ENCODE data around the gene CES2.

The CES2 gene, protein sequence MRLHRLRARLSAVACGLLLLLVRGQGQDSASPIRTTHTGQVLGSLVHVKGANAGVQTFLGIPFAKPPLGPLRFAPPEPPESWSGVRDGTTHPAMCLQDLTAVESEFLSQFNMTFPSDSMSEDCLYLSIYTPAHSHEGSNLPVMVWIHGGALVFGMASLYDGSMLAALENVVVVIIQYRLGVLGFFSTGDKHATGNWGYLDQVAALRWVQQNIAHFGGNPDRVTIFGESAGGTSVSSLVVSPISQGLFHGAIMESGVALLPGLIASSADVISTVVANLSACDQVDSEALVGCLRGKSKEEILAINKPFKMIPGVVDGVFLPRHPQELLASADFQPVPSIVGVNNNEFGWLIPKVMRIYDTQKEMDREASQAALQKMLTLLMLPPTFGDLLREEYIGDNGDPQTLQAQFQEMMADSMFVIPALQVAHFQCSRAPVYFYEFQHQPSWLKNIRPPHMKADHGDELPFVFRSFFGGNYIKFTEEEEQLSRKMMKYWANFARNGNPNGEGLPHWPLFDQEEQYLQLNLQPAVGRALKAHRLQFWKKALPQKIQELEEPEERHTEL

DNA sequence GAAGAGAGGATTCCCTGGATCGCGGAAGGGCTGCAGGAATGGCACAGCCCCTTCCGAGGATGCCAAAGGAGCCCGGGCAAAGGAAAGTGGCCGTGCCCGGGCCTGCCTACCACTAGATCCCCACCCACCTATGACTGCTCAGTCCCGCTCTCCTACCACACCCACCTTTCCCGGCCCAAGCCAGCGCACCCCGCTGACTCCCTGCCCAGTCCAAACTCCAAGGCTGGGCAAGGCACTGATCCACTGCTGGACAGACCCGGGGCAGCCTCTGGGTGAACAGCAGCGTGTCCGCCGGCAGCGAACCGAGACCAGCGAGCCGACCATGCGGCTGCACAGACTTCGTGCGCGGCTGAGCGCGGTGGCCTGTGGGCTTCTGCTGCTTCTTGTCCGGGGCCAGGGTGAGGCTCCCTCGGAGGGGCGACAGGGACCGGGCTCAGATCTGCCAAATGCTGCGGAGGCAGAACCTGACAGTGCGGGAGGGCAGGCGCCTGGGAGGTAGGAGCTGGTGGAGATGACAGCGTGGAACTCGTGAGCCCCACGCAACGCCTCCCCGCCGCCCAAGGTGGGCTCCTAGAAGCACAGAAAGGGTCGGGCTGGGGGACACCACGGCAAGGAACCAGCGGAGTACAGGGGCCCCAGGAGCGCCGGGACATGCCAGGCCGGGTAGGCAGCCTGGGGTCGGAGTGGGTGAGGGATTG is at the start of gene CES2:
TSS of gene CES2 (plus strand) at position 203 of the 698 bp plus-strand sequence. CDS start at position 323, 120 bp downstream.
- DNase-seq (ENCODE audit: low read depth), result peak; percentile 90
- TF ChIP-seq, protein P1, sequence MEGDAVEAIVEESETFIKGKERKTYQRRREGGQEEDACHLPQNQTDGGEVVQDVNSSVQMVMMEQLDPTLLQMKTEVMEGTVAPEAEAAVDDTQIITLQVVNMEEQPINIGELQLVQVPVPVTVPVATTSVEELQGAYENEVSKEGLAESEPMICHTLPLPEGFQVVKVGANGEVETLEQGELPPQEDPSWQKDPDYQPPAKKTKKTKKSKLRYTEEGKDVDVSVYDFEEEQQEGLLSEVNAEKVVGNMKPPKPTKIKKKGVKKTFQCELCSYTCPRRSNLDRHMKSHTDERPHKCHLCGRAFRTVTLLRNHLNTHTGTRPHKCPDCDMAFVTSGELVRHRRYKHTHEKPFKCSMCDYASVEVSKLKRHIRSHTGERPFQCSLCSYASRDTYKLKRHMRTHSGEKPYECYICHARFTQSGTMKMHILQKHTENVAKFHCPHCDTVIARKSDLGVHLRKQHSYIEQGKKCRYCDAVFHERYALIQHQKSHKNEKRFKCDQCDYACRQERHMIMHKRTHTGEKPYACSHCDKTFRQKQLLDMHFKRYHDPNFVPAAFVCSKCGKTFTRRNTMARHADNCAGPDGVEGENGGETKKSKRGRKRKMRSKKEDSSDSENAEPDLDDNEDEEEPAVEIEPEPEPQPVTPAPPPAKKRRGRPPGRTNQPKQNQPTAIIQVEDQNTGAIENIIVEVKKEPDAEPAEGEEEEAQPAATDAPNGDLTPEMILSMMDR (IDR thresholded peaks at IDR 0.05; ENCODE audit: insufficient read depth, low read depth, low read length, missing control alignments), result no peak
- peak within 1 kb of the TSS; percentile 95 for H3K4me3 ChIP-seq (ENCODE audit: low read length)

DNA sequence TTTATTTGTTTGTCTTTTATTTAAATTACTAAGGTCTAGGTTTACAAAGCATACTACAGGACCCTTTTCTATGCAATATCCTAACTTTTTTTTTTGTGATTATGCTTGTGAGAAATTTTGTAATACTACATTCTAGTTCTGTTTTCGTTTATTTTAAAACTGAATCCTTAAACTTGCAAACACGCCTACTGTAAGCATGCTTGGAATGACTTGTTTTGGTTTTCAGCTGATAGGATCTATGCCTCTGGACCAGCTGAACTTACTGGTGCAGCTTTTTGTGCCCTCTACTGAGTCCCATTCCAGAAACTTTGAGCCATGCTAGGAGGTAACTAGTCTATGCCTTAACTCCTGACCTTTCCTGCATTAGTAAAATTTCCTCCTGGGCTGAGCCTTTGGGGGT is 49.0 kb upstream of the CES2 start:
- TF ChIP-seq, protein P1 (IDR thresholded peaks at IDR 0.05; ENCODE audit: insufficient read depth, low read depth, low read length, missing control alignments), result no peak
- DNase-seq (ENCODE audit: low read depth), result no peak
- no peak overlapping the region for H3K4me3 ChIP-seq (ENCODE audit: low read length)

DNA sequence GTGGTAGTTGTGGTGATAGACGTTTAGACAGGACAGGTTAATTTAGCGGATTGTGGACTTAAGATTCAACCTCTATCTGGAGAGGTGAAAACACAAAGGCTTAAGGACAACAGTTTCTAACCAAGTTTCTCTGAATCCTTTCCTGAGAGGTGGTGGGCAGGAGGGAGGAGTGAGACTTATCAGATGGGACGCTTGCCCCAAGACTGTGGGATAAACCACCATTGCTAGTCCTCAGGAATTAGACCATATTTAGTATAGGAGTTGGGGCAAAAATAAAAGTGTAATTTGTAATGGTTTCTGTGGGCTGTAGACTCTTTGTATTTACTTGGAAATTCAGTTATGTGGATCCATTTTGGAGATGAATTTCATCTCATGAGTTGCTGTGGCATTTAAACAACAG is 48.4 kb upstream of the CES2 start:
- H3K4me3 ChIP-seq (ENCODE audit: low read length), result no peak overlapping the region
- DNase-seq (ENCODE audit: low read depth), result no peak
- TF ChIP-seq, protein P1 (IDR thresholded peaks at IDR 0.05; ENCODE audit: insufficient read depth, low read depth, low read length, missing control alignments), result no peak

DNA sequence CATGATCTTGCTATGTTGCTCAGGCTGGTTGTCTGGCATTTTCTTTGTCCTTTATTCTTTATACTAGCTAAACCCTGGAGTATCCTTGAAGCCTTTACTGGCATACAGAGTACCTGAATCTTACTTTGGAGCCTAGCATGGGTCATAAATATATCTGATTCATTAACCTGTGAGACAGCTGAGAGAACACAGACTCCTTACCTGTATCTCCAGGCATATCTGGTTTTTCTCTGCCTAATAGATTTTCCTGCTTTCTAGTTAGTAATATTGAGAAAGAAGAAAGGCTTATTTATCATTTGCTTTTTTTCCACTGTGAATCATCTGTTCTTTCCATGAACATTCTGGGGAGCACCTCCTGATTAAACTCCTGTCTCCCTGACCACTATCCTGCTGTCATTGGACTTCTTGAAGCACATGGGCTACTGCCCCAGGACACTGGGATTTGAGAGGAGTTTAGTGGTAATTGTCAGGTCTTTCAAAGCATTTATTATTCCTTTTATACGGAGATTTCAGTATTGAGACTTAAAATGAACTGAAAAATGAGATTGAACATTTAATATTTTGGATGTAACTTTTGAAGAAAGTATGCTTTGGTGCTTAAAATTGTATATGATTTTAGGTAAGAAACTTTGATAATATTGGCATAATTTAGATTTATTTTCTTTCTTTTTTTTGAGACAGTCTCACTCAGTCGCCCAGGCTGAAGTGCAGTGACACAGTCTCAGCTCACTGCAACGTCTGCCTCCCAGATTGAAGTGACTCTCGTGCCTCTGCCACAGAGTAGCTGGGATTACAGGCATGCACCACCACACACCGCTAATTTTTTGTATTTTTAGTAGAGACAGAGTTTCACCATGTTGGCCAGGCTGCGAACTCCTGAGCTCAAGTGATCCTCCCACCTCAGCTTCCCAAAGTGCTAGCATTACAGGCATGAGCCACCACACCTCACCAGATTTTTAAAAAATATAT is 46.4 kb upstream of the CES2 start:
- DNase-seq (ENCODE audit: low read depth), result no peak
- TF ChIP-seq, protein P1 (IDR thresholded peaks at IDR 0.05; ENCODE audit: insufficient read depth, low read depth, low read length, missing control alignments), result no peak
- H3K4me3 ChIP-seq (ENCODE audit: low read length), result no peak overlapping the region

DNA sequence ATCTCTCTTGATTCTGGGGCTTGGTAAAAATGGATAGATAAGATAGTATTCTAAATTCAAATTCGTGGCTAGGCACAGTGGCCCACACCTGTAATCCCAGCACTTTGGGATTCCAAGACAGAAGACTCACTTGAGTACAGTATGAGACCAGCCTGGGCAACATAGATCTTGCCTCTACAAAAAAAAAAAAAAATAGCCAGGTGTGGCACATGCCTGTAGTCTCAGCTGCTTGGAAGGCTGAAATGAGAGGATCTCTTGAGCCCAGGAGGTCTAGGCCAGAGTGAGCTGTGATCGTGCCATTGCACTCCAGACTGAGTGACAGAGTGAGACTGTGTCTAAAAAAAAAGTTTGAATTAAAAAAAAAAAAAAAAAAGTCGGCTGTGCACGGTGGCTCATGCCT is 45.7 kb upstream of the CES2 start:
- TF ChIP-seq, protein P1 (IDR thresholded peaks at IDR 0.05; ENCODE audit: insufficient read depth, low read depth, low read length, missing control alignments), result no peak
- DNase-seq (ENCODE audit: low read depth), result peak; percentile 27
- no peak overlapping the region for H3K4me3 ChIP-seq (ENCODE audit: low read length)

DNA sequence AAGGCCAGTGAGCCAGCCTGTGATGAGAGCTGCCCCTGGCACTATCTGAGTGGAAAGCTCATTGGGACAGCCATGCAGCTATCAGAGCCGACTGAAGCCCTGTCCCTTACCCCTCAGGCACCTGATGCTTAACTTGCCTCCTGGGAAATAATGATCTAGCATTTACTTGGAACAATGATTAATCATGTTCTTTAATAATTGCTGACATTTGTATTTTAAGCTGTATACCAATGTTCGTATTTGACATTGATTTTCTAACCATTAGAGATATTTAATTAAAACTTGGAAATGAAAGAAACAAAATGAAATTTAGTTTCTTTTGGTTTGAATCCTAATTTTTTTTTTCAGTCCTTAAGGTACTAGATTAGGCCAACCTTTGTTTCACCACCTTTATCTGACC is 44.5 kb upstream of the CES2 start:
- no peak for DNase-seq (ENCODE audit: low read depth)
- no peak overlapping the region for H3K4me3 ChIP-seq (ENCODE audit: low read length)
- TF ChIP-seq, protein P1 (IDR thresholded peaks at IDR 0.05; ENCODE audit: insufficient read depth, low read depth, low read length, missing control alignments), result no peak
